ENCODE data around the gene HRH3. TPM values are rescaled to one million over a fixed set of nuclear protein-coding genes. Genes with fewer than 3 reads are reported as not detected.

The HRH3 gene
- total RNA-seq, 1 donor from 2014 or later = not detected

- Histone ChIP-seq H3K9me3 (replicated peaks) (no peaks in the 10 kb centered on the region), H3K4me3 (no peak overlapping the region), H3K27ac (replicated peaks) (peak overlapping the region; percentile 93), H3K27me3 (ENCODE audit: low read depth) (peaks cover 23% of the 10 kb centered on the region), H3K4me1 (peaks cover 47% of the 10 kb centered on the region), H3K36me3 (no peaks in the 10 kb centered on the region)
- TF ChIP-seq CTCF (IDR thresholded peaks at IDR 0.05; ENCODE audit: borderline replicate concordance) = no peak
- intact Hi-C loops (cut with micrococcal nuclease) = no loop called here
- peak; percentile 53 for DNase-seq
Observed at GRCh38 chr20:62232770-62233645, 12.9 kb upstream of the HRH3 start.

- Histone ChIP-seq H3K4me3 (no peak overlapping the region), H3K27me3 (ENCODE audit: low read depth) (peaks cover 31% of the 10 kb centered on the region), H3K4me1 (peaks cover 44% of the 10 kb centered on the region), H3K27ac (replicated peaks) (no peak overlapping the region), H3K36me3 (no peaks in the 10 kb centered on the region), H3K9me3 (replicated peaks) (no peaks in the 10 kb centered on the region)
- TF ChIP-seq CTCF (IDR thresholded peaks at IDR 0.05; ENCODE audit: borderline replicate concordance) = no peak
- intact Hi-C loops (cut with micrococcal nuclease) = no loop called here
- no peak for DNase-seq
Observed at GRCh38 chr20:62232194-62232593, 12.1 kb upstream of the HRH3 start.

- Histone ChIP-seq H3K9me3 (replicated peaks) (no peaks in the 10 kb centered on the region), H3K36me3 (no peaks in the 10 kb centered on the region), H3K27me3 (ENCODE audit: low read depth) (peaks cover 40% of the 10 kb centered on the region), H3K27ac (replicated peaks) (no peak overlapping the region), H3K4me1 (peaks cover 35% of the 10 kb centered on the region), H3K4me3 (no peak overlapping the region)
- no peak for TF ChIP-seq CTCF (IDR thresholded peaks at IDR 0.05; ENCODE audit: borderline replicate concordance)
- intact Hi-C loops (cut with micrococcal nuclease) = no loop called here
- DNase-seq = no peak
Observed at GRCh38 chr20:62231292-62231691, 11.2 kb upstream of the HRH3 start.

GRCh38 chr20:62230696-62231095 lies 10.6 kb upstream of the HRH3 start:
- Histone ChIP-seq H3K4me1 (peaks cover 34% of the 10 kb centered on the region), H3K27ac (replicated peaks) (no peak overlapping the region), H3K4me3 (no peak overlapping the region), H3K27me3 (ENCODE audit: low read depth) (peaks cover 43% of the 10 kb centered on the region), H3K9me3 (replicated peaks) (no peaks in the 10 kb centered on the region), H3K36me3 (no peaks in the 10 kb centered on the region)
- TF ChIP-seq CTCF (IDR thresholded peaks at IDR 0.05; ENCODE audit: borderline replicate concordance) = no peak
- intact Hi-C loops (cut with micrococcal nuclease) = no loop called here
- no peak for DNase-seq

- Histone ChIP-seq H3K27ac (replicated peaks) (no peak overlapping the region), H3K4me3 (no peak overlapping the region), H3K36me3 (no peaks in the 10 kb centered on the region), H3K9me3 (replicated peaks) (no peaks in the 10 kb centered on the region), H3K4me1 (peaks cover 34% of the 10 kb centered on the region), H3K27me3 (ENCODE audit: low read depth) (peaks cover 47% of the 10 kb centered on the region)
- intact Hi-C loops (cut with micrococcal nuclease) = no loop called here
- DNase-seq = no peak
- TF ChIP-seq CTCF (IDR thresholded peaks at IDR 0.05; ENCODE audit: borderline replicate concordance) = no peak
Observed at GRCh38 chr20:62230276-62230675, 10.2 kb upstream of the HRH3 start.

All from left ventricle myocardium inferior (tissue), 1 donor.